OCI-LY7 (cell line): ENCODE results near the gene TMEM135. TPM values are rescaled to one million over a fixed set of nuclear protein-coding genes. Genes with fewer than 3 reads are reported as not detected.

Experiments
- BruUV-seq: library from RNA; stranded (reverse); fragments of 400-500 nt; replicated peaks from 2 replicates; lab custom pipeline; 2021; lab: Mats Ljungman, UMichigan
- CTCF ChIA-PET: fragments of 300-600 bp; sonication (Branson Sonifier 250); formaldehyde crosslinking; loops from one replicate; lab custom pipeline; 2022; ENCODE audit warnings: antibody characterized with exemption; ENCODE audit not compliant: unreplicated experiment; lab: Charles Lee
- POLR2A ChIA-PET: fragments of 300-600 bp; sonication (Branson Sonifier 250); formaldehyde crosslinking; loops from one replicate; lab custom pipeline; 2022; ENCODE audit warnings: antibody characterized with exemption; lab: Charles Lee
- DNase-seq: peaks from one replicate; pipeline ENCODE4 v3.0.0-alpha.2; 2015; ENCODE audit warnings: low spot score
- H2AFZ ChIP-seq: fragments of 200-600 bp; sonication (generic), shearing (Covaris generic); 2 replicates; pipeline ENCODE4 v1.6.1; 2014; ENCODE audit warnings: mild to moderate bottlenecking, antibody characterized with exemption, low read length, moderate library complexity
- H3K27ac ChIP-seq: fragments of 200-600 bp; sonication (generic); 2 replicates; pipeline ENCODE4 v1.5.1; 2014; ENCODE audit warnings: mixed run types, low read depth, mild to moderate bottlenecking, moderate library complexity, low read length, inconsistent platforms; ENCODE audit not compliant: poor library complexity, severe bottlenecking
- H3K36me3 ChIP-seq: fragments of 200-600 bp; sonication (generic); 2 replicates; pipeline ENCODE4 v1.6.1; 2014; ENCODE audit warnings: mild to moderate bottlenecking, antibody characterized with exemption, low read length, moderate library complexity, mixed read lengths; ENCODE audit not compliant: insufficient read depth
- H3K4me1 ChIP-seq: fragments of 200-600 bp; sonication (generic); 2 replicates; pipeline ENCODE4 v1.5.1; 2014; ENCODE audit warnings: mild to moderate bottlenecking, low read length; ENCODE audit not compliant: insufficient read depth, poor library complexity, severe bottlenecking
- H3K4me2 ChIP-seq: fragments of 200-600 bp; sonication (generic); 2 replicates; pipeline ENCODE4 v1.6.1; 2014; ENCODE audit warnings: mild to moderate bottlenecking, low read length
- H3K4me3 ChIP-seq: fragments of 200-600 bp; sonication (generic); 2 replicates; pipeline ENCODE4 v1.5.1; 2014; ENCODE audit warnings: mild to moderate bottlenecking, low read depth, low read length; ENCODE audit not compliant: poor library complexity, severe bottlenecking
- H3K79me2 ChIP-seq: fragments of 200-600 bp; sonication (generic); 2 replicates; pipeline ENCODE4 v1.6.1; 2016; ENCODE audit warnings: low read depth, mild to moderate bottlenecking, low read length, moderate library complexity, mixed read lengths; ENCODE audit not compliant: insufficient read depth
- H3K9me2 ChIP-seq: fragments of 200-600 bp; sonication (generic); 2 replicates; pipeline ENCODE4 v1.6.1; 2016; ENCODE audit warnings: mild to moderate bottlenecking, low read length, mixed read lengths; ENCODE audit not compliant: insufficient read depth
- H3K9me3 ChIP-seq: fragments of 200-600 bp; sonication (generic); 2 replicates; pipeline ENCODE4 v1.6.1; 2014; ENCODE audit warnings: mild to moderate bottlenecking, mixed run types, low read length, mixed read lengths
- H4K20me1 ChIP-seq: fragments of 200-600 bp; sonication (generic); 2 replicates; pipeline ENCODE4 v1.6.1; 2014; ENCODE audit warnings: mild to moderate bottlenecking, antibody characterized with exemption, low read length, moderate library complexity, mixed read lengths; ENCODE audit not compliant: insufficient read depth
- EZH2phosphoT487 ChIP-seq: fragments of 200-600 bp; sonication (generic); IDR thresholded peaks from 2 replicates; pipeline ENCODE4 v1.6.1; 2018; ENCODE audit warnings: low read depth, borderline replicate concordance, mild to moderate bottlenecking, mixed run types, antibody characterized with exemption, low read length, moderate library complexity, mixed read lengths
- intact Hi-C: fragments of 100-400 bp; cut with micrococcal nuclease; formaldehyde crosslinking; loops from one replicate; pipeline ENCODE4 v1.10.0; 2022; ENCODE audit not compliant: unreplicated experiment
- total RNA-seq, 2 experiments: library from RNA; depleted of rRNA in 1 of 2; stranded (reverse); fragments of >200 nt in 1 of 2; shearing (Covaris generic) in 1 of 2; gene quantifications; 2 replicates each; pipeline ENCODE4 v1.2.3, GENCODE V29; 2014 to 2022
- TF ChIP-seq, protein P1 (sequence below): fragments of 200-600 bp; sonication (generic); conservative IDR thresholded peaks from 2 replicates; pipeline ENCODE4 v1.5.1; 2014; ENCODE audit warnings: mild to moderate bottlenecking, antibody characterized with exemption, low read length, moderate library complexity, mixed read lengths

TMEM135 gene
- total RNA-seq, 2 experiments from 2014 or later: 14.5 to 56.4 TPM

- Histone ChIP-seq H4K20me1 (no peaks in the 10 kb centered on the region), H3K36me3 (no peaks in the 10 kb centered on the region), H3K27ac (no peak overlapping the region), H3K9me3 (no peaks in the 10 kb centered on the region), H3K4me3 (no peak overlapping the region), H3K9me2 (no peaks in the 10 kb centered on the region), H3K4me1 (no peaks in the 10 kb centered on the region), H2AFZ (no peak overlapping the region), H3K4me2 (no peak overlapping the region), H3K79me2 (no peaks in the 10 kb centered on the region)
- ChIA-PET CTCF (no interaction called here), POLR2A (no interaction called here)
- no peak for DNase-seq
- BruUV-seq: no TSS peak
- intact Hi-C loops: no loop called here
- no peak for TF ChIP-seq EZH2phosphoT487
- TF ChIP-seq, protein P1, sequence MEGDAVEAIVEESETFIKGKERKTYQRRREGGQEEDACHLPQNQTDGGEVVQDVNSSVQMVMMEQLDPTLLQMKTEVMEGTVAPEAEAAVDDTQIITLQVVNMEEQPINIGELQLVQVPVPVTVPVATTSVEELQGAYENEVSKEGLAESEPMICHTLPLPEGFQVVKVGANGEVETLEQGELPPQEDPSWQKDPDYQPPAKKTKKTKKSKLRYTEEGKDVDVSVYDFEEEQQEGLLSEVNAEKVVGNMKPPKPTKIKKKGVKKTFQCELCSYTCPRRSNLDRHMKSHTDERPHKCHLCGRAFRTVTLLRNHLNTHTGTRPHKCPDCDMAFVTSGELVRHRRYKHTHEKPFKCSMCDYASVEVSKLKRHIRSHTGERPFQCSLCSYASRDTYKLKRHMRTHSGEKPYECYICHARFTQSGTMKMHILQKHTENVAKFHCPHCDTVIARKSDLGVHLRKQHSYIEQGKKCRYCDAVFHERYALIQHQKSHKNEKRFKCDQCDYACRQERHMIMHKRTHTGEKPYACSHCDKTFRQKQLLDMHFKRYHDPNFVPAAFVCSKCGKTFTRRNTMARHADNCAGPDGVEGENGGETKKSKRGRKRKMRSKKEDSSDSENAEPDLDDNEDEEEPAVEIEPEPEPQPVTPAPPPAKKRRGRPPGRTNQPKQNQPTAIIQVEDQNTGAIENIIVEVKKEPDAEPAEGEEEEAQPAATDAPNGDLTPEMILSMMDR: no peak
Measured at GRCh38 chr11:87239531-87239930, 201.8 kb downstream of the TMEM135 start.

- H3K27ac ChIP-seq: no peak overlapping the region
- TF ChIP-seq, protein P1: no peak
- TF ChIP-seq EZH2phosphoT487: no peak
- no peak overlapping the region for H2AFZ ChIP-seq
- H3K36me3 ChIP-seq: no peaks in the 10 kb centered on the region
- CTCF ChIA-PET: no interaction called here
- H4K20me1 ChIP-seq: no peaks in the 10 kb centered on the region
- no TSS peak for BruUV-seq
- H3K4me2 ChIP-seq: no peak overlapping the region
- no peak overlapping the region for H3K4me3 ChIP-seq
- no peaks in the 10 kb centered on the region for H3K79me2 ChIP-seq
- intact Hi-C loops: no loop called here
- no peaks in the 10 kb centered on the region for H3K4me1 ChIP-seq
- DNase-seq: no peak
- H3K9me2 ChIP-seq: no peaks in the 10 kb centered on the region
- H3K9me3 ChIP-seq: no peaks in the 10 kb centered on the region
- POLR2A ChIA-PET: interaction anchor here (0.7 kb wide), 2 partner anchors 19 to 585 kb away, joined by 3 read pairs; no protein-coding TSS in a partner anchor
Measured at GRCh38 chr11:87251560-87251959, 213.8 kb downstream of the TMEM135 start.

- no peak overlapping the region for H3K27ac ChIP-seq
- H3K4me1 ChIP-seq: no peaks in the 10 kb centered on the region
- intact Hi-C loops: no loop called here
- TF ChIP-seq, protein P1: no peak
- TF ChIP-seq EZH2phosphoT487: no peak
- H3K36me3 ChIP-seq: no peaks in the 10 kb centered on the region
- H3K9me2 ChIP-seq: no peaks in the 10 kb centered on the region
- H3K79me2 ChIP-seq: no peaks in the 10 kb centered on the region
- ChIA-PET POLR2A (no interaction called here), CTCF (no interaction called here)
- no peak for DNase-seq
- no peaks in the 10 kb centered on the region for H3K9me3 ChIP-seq
- no peak overlapping the region for H3K4me2 ChIP-seq
- no peak overlapping the region for H3K4me3 ChIP-seq
- no peak overlapping the region for H2AFZ ChIP-seq
- no TSS peak for BruUV-seq
- no peaks in the 10 kb centered on the region for H4K20me1 ChIP-seq
Measured at GRCh38 chr11:87252869-87253268, 215.1 kb downstream of the TMEM135 start.
